GM18909 (cell line): Measurements from ENCODE around the gene TRPC4AP.

Experiments
- ATAC-seq: cut with Tn5 transposase; IDR thresholded peaks from one replicate; pipeline ENCODE4 v1.9.1; 2021; ENCODE audit warnings: mild to moderate bottlenecking; ENCODE audit not compliant: unreplicated experiment, poor library complexity

TRPC4AP gene

DNA sequence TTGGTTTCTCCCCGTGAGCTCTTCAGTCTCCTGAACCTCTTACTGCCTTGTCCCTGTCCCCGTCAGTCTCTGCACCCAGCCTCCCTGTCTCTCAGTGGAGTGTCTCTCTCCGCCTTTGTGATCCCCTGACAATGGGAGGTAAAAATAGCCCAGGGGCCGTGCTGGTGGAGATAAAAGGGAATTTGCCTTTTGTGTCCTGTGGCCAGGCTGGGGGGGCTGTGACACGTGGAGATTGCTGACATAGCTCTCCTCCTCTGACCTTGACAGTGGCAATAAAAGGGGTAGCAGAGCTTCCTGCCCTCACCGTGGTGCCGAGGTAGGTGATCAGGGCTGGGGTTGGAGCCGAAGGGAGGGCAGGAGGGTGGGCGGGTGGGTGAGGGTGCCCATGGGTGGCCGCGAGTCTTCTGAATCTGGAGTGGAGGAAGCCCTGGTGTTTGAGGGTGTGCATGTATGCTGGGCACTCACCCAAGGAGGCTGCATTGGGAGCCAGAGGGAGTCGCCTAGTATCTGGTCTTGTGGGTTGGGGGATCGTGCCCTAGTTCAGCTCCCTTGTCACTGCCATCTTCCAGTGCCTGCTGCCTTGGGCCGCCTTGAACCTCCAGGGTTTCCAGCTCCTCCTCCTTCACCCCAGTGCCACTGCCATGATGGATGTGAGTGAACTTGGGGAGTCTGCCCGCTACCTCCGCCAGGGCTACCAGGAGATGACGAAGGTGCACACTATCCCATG, 115.1 kb downstream of the TRPC4AP start:
- no peak for ATAC-seq

DNA sequence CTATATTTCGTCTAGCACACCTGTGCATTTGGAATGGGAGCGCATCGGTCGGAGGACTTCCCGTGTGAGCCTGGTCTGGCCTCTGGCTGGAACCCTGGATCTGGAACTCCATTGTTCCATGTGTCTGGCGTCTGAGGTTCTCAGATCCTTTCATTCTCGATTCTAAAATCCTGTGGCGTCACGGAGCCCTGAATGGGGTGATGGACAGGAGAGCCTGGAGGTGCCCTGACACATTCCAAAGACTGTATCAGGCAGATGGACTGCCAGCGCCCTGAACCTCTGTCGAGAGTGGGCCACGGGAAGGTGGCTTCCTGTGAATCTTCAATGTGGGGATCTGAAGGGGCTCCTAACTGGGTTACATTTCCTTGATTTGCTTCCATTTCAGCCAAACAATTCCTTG, 116.3 kb downstream of the TRPC4AP start:
- ATAC-seq = no peak

DNA sequence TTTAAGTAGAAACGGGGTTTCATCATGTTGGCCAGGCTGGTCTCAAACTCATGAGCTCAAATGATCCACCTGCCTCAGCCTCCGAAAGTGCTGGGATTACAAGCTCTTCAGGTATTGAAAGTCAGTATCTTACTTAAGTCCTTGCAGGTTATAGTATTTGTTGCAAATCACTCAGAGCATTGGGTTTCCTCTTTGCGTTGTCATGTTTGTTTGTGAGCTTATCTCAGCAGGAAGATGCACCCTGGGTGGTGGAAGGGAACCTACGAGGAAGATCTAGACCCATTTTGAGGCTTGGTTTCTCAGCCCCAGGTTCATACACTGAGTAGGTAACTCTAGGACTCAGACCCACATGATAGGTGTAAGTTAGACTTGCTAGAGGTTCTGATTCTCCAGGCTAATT, 118.4 kb downstream of the TRPC4AP start:
- ATAC-seq = no peak

DNA sequence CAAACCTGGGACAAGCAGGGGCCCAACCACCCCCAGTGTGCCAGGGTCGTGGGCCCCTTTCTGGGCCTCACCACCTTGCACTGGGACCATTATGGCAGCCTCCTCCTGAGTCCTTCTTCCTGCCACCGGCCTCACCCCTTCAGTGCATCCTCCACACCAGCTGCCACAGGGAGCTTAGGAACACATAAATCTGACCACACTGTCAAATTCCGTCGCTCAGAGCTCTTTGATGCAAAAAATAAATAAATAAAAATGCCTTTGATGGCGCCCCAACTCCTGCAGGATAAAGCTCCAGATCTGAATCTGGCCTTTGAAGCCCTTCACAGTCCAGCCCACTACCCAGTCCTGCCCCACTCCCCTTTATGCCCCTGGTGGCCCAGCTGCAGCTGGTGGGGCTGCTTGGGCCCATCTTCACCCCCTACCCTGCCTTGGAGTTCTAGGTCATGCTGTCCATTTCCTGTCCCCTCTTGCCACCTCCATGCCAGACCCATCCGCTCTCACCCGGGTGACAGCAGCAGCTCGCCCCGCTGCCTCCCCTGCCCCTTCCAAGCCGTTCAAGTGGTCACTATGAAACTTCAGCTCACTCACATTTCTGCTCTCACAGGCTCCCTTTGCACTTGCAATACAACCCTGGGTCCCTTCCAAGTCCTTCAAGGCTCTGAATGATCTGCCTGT, 120.9 kb downstream of the TRPC4AP start:
- ATAC-seq = no peak

DNA sequence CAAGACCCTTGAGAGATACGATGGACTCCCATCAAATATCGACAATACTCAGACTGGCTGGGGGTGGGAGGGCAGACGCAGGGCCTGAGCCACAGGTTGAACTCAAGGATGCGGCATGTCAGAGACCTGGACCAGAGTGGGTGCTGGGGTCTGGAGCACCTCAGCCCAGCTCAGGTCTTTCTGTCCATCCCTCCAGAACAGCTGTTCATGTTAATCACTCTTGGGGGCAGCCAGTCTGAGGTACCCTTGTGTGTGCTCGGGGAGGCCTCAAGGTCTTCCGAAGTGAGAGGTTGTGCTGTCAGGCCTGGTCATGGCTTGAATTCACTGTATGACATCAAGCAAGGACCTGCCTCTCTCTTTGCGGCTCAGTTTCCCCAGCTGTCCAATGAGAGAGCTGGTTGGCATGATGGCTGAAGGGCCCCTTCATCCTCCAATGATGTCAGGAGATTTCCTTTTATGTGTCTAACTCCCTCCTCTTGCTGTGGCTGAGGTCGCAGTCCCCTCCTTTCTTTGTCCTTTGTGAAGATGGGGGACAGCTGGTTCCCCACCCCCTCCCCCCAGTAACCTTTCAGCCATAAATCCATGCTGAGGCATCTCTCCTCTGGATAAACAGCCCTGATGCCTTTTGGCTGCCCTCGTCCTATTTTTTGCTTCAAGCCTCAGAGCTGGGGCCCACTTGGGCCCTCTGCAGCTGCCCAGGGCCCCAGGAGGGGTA, 121.6 kb downstream of the TRPC4AP start:
- ATAC-seq = no peak

DNA sequence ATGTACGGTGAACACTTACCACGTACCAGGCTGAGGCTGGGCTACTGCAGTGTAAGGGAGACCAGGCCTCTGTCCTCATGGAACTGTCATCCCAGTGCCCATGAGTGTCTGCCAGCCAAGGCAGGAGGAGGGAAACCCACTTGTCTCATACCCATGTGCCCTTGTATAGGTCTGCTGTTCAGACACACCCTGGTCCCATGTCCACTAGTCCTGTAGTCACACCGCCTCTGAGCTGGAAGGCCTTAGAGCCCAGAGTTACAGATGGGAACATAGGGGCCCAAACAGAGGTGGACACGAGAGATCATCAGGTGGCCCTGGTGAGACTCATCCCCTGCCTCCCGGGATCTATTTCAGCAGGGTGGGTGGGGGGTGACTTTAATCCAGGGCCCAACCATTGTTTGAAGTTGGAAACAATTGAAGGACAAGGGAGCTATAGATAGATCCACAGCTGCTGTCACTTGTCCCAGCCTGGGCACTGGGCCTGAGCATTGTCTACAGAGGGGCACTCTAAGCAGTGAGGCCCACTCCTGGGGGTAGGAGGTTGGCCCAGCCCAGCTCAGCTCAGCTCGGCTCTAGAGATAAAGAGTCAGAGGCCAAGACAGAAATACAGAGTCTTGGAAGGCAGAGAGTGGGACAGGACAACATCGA, 122.3 kb downstream of the TRPC4AP start:
- ATAC-seq = no peak

DNA sequence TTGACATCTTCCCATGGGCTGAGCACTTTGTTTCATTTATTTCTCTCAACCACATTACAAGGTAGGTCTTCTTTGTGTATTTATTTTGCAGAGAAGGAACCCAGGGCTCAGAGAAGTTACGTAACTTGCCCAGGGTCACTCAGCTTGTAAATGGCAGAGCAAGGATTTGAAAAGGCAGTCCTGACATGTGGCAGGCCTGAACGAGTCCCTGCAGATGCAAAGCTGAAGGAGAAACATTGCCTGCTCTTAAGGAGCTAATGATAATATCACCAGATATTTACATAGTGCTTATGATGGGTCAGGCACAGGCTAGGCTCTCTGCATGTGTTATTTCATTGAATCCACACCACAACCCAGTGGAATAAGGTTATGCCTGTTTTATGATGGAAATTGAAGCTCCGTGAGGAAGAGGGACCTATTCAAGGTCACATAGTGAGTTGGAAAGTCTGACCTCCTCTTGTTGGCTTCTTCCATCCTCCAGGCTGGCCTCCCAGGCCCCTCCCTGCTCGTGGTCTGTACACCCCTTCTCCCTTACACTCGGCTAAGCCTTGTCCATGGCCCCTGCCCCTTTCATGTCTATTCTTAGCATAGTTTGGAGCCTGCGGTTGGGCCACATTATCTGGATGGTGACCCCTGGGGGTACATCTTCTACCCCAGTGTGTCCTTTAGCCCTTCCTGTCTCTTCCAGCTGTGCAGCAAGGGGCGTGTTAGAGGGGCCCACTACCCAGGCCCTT, 124.4 kb downstream of the TRPC4AP start:
- no peak for ATAC-seq

DNA sequence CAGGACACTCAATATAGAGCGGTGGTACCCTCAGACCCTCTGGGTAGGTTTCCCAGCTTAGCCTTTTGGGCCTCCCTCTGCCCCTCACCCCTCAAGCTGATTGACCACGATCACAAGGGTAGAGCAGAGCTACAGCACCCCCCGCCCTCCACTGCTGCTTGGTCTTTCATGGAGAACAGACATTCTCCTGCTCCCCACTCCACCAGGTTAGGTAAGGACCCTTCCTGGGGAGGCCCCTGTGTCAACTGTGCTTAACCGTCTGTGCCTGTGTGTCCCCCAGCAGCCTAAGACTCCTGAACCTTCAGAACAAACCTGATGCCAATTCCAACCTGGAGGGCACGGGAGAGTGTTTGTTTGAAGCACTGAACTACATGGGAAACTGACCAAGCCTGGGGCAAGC, 125.2 kb downstream of the TRPC4AP start:
- no peak for ATAC-seq

DNA sequence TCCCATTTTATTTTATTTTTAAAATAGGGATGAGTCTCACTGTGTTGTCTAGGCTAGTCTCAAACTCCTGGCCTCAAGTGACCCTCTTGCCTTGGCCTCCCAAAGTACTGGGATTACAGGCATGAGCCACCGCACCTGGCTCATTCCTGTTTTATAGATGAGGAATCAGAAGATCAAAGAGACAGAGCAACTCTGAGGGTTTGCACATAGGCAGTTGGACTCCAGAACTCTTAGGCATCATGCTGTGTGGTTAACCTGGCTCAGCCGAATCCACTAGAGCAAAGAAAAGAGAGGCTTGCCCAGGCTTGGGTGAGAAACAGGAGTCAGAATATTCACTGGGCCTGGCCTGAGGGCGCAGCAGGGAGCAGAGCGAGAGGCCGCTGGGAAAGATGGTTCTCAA, 127.6 kb downstream of the TRPC4AP start:
- ATAC-seq = no peak

DNA sequence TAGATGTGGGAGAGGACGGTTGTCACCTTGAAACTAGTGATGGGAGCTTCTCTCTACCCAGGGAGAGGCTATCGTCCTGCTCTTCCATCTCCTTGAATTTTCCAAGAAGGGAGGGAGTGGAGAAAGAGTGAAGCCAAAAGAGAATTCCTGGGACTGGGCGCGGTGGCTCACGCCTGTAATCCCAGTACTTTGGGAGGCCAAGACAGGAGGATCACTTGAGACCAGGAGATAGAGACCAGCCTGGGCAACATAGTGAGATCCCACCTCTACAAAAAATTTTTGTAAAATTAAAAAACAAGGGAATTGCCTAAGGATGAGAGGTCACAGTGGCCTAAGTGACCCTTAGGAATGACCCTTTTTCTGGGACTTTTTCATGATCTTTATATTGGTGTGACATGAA, 128.1 kb downstream of the TRPC4AP start:
- ATAC-seq = no peak

DNA sequence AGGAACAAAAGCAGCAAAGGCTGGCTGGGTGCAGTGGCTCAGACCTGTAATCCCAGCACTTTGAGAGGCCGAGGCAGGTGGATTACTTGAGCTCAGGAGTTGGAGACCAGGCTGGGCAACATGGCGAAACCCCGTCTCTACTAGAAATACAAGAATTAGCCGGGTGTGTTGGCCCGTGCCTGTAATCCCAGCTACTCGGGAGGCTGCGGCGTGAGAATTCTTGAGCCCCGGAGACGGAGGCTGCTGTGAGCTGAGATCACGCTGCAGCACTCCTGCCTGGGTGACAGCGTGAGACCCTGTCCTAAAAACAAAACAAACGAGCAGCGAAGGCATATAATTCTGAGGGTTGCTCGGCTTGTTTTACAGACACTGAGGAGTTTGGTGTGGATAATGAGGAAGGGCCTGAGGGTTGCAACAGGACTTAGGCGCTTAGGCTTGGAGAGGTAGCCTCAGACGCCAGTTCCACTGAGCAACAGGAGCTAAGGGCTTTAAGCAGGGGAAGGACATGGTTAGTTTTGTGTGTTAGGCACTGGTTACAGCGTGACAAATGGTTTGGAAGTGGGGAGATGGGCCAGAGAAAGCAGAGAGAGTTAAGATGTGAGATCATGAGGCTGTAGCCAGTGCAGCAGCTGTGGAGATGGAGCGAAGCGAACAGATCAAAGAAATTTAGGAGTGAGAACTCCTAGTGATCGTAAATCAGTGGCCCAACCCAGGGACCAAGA, 135.7 kb downstream of the TRPC4AP start:
- ATAC-seq = no peak

DNA sequence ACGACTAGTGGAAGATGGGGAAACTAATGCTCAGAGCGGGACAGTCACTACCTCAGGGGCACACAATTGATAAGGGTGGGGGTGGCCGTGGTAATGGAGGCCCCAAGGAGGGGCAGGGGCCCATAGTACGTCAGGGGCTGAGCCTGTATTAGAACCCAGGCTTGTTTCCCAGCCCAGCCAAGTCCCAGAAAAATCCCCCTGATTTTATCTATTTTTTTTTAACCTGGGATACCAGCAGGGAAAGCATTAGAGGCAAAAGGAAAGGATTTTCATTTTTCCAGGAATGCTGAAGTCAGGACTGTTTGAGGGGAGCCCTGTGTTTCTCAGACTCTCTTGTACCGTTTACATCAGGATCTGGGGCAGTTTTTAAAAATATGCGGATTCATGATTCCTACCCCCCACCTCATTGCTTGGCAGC, 136.6 kb downstream of the TRPC4AP start:
- ATAC-seq = no peak

DNA sequence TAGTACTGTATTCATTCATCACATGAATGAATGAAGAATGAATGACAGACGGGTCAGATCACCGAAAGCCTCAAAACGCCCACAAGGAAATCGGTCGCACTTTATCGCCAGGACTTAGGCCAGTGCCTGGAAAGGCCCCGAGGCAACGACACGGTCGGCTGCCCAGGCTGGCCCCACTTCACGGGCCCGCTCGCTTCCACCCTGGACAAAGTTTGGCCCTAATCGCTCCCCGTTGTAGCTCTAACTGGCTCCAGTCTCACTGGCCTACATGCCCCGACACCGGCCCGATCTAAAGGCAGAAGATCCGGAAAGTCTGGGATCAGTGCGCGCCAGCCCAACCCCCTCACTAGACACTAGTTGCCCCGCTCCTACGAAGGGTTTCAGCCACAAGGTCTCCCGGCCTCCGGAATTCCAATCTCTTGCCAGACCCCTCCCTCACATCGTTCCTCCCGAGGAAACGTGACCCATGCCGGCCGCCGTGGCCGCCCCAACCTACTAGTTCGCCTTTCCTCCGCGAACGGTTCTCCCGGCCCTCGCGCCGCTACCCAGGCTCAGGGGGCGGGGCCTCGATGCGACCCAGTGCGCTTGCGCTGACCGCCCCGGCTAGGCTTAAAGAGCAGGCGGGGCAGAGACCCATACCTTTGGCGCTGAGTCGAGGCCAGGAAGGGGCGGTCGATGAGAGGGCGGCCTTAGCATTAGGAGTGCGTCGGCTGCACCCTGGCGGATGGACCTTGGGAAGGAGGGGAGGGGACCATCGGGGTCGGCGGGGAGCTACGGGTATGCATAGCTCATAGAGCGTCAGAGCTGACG, 137.2 kb downstream of the TRPC4AP start, which contains the start of the genes GSS and MYH7B:
TSS of gene GSS (minus strand) at position 576 of the 810 bp plus-strand sequence. CDS start 3,954 bp downstream, outside the sequence.
TSS of gene MYH7B (plus strand) at position 638 of the 810 bp plus-strand sequence. CDS start 22,138 bp downstream, outside the sequence.
- peak; percentile 92 for ATAC-seq

DNA sequence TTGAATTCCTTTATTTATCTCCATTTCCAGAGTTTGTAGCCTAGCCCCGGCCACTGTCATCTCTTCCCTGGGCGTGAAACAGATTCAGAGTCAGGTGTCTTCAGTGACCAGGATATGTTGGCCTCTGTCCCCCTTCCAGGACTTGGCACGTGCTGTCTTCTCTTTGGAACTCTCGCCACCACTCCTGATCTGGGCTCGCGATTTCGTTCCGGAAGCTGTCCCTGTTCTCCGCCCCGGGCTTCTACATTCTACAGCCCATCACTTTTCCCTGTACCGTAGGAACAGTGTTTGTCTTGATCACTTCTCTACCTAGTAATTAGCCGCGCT, 137.7 kb downstream of the TRPC4AP start:
- ATAC-seq = no peak

DNA sequence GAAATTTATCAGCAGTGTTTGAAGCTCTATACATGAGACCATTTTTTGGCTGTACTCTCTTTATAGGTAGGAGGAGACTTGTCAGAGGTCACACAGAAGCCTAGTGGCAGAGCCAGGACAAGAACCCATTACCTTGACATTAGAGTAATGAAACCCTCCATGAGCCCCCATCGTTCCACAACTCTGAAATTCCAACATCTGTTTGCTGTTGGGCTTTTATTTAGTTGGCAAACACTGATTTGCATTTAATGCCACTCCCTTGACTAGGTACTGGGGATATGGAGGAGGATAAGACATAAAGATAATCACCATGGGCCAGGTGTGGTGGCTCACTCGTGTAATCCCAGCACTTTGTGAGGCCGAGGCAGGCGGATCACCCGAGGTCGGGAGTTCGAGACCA, 138.6 kb downstream of the TRPC4AP start:
- ATAC-seq = no peak

DNA sequence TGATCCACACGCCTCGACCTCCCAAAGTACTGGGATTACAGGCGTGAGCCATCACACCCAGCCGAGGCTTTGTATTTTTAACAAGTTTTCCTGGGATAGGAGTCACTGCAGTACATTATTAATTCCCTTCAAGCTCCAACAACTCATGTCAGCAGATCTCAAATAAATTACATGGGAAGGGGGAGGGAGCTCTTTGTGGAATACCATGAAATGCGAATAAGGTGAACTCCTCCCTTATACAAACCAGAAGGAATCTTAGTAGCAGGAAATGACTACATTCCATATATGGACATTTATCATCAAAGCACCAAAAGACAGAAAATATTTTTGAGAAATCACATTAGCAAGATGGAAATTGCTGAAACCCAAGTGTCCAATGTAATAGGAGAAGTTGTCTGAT, 139.9 kb downstream of the TRPC4AP start:
- no peak for ATAC-seq
